ENCODE results near the gene MVB12B. TPM values are rescaled to one million over a fixed set of nuclear protein-coding genes. Genes with fewer than 3 reads are reported as not detected.
A peak's percentile ranks its signal among the peaks of the same experiment; 100 is the strongest.

MVB12B gene
- total RNA-seq, 2 experiments from 2014 or later = 33.5 to 34.1 TPM

- Mint-ChIP-seq H3K4me3 (peak overlapping the region; percentile 85), H3K27me3 (peaks cover 63% of the 10 kb centered on the region), H3K36me3 (no peaks in the 10 kb centered on the region), H3K4me1 (peaks cover 15% of the 10 kb centered on the region), H3K27ac (no peak overlapping the region), H3K9me3 (no peaks in the 10 kb centered on the region)
- DNase-seq = no peak
- ATAC-seq (ENCODE audit: low read depth) = no peak
- POLR2A ChIA-PET = no interaction called here
These were observed 189.9 kb downstream of the MVB12B start for GRCh38 chr9:126516561-126516935.

- Mint-ChIP-seq H3K9me3 (no peaks in the 10 kb centered on the region), H3K36me3 (no peaks in the 10 kb centered on the region), H3K27me3 (peaks cover 60% of the 10 kb centered on the region), H3K4me1 (peaks cover 15% of the 10 kb centered on the region), H3K4me3 (peak overlapping the region; percentile 85), H3K27ac (peak overlapping the region; percentile 68)
- POLR2A ChIA-PET = interaction anchor here (0.7 kb wide), 1 partner anchor 117 kb away, joined by 3 read pairs; no protein-coding TSS in a partner anchor
- ATAC-seq (ENCODE audit: low read depth) (peak; percentile 63), DNase-seq (peak; percentile 62)
These were observed 190.6 kb downstream of the MVB12B start for GRCh38 chr9:126516936-126517832.

GRCh38 chr9:126517833-126518356, 191.3 kb downstream of the MVB12B start:
- ATAC-seq (ENCODE audit: low read depth) (no peak), DNase-seq (no peak)
- POLR2A ChIA-PET = interaction anchor here (0.7 kb wide), 1 partner anchor 118 kb away, joined by 3 read pairs; no protein-coding TSS in a partner anchor
- H3K27ac Mint-ChIP-seq = no peak overlapping the region
- no peaks in the 10 kb centered on the region for H3K9me3 Mint-ChIP-seq
- H3K4me1 Mint-ChIP-seq = peaks cover 15% of the 10 kb centered on the region
- H3K4me3 Mint-ChIP-seq = peak overlapping the region; percentile 85
- peaks cover 56% of the 10 kb centered on the region for H3K27me3 Mint-ChIP-seq
- H3K36me3 Mint-ChIP-seq = no peaks in the 10 kb centered on the region

DNA sequence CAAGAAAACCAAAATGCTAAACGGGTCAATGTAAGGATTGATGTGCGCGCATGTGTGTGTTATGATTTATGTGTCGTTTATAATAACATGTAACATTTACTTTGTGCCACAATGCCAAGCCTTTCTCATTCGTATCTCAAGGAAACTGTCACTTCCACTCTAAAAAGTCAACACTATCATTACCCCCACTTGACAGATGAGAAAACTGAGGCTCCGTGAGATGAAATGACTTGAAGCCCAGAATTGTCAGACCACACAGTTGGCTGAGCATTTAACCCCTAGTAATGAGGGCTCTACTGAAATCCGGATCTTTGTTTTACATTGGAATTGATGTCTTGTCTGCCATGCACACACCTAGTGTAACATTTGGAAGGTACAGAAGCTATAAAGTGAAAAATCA, 192.1 kb downstream of the MVB12B start:
- no peak overlapping the region for H3K4me3 Mint-ChIP-seq
- no peaks in the 10 kb centered on the region for H3K36me3 Mint-ChIP-seq
- DNase-seq (no peak), ATAC-seq (ENCODE audit: low read depth) (no peak)
- peaks cover 52% of the 10 kb centered on the region for H3K27me3 Mint-ChIP-seq
- peaks cover 22% of the 10 kb centered on the region for H3K4me1 Mint-ChIP-seq
- POLR2A ChIA-PET = no interaction called here
- no peaks in the 10 kb centered on the region for H3K9me3 Mint-ChIP-seq
- no peak overlapping the region for H3K27ac Mint-ChIP-seq

- H3K4me1 Mint-ChIP-seq = peaks cover 28% of the 10 kb centered on the region
- DNase-seq (peak; percentile 24), ATAC-seq (ENCODE audit: low read depth) (no peak)
- H3K27ac Mint-ChIP-seq = no peak overlapping the region
- no peaks in the 10 kb centered on the region for H3K9me3 Mint-ChIP-seq
- POLR2A ChIA-PET = no interaction called here
- no peaks in the 10 kb centered on the region for H3K36me3 Mint-ChIP-seq
- no peak overlapping the region for H3K4me3 Mint-ChIP-seq
- H3K27me3 Mint-ChIP-seq = peaks cover 50% of the 10 kb centered on the region
These were observed 193.2 kb downstream of the MVB12B start for GRCh38 chr9:126519660-126520420.

DNA sequence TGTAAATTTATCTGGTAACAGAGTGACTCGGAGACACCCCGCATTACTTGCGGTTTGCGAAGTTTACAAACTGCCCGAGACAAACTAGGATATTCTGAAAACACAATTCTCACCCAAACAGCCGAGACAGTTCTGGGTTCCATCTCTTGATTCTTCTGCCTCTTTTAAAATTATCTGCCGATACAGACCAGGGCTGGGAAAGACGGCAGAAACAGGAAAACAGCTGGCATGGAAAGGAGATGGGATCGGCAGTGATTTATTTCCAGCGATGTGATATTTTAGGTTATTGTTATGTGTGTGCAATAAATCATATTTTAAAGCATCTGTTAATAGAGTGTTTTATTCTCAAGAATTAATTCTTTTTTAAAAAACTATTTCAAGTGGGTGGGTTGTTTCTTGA, 193.8 kb downstream of the MVB12B start:
- no peaks in the 10 kb centered on the region for H3K36me3 Mint-ChIP-seq
- POLR2A ChIA-PET = no interaction called here
- H3K4me1 Mint-ChIP-seq = peaks cover 28% of the 10 kb centered on the region
- no peak overlapping the region for H3K4me3 Mint-ChIP-seq
- H3K27me3 Mint-ChIP-seq = peaks cover 50% of the 10 kb centered on the region
- H3K9me3 Mint-ChIP-seq = no peaks in the 10 kb centered on the region
- no peak for ATAC-seq (ENCODE audit: low read depth)
- no peak overlapping the region for H3K27ac Mint-ChIP-seq
- DNase-seq = no peak

- Mint-ChIP-seq H3K36me3 (no peaks in the 10 kb centered on the region), H3K4me1 (peaks cover 28% of the 10 kb centered on the region), H3K27ac (peak overlapping the region; percentile 30), H3K27me3 (peaks cover 49% of the 10 kb centered on the region), H3K9me3 (no peaks in the 10 kb centered on the region), H3K4me3 (no peak overlapping the region)
- ATAC-seq (ENCODE audit: low read depth) (no peak), DNase-seq (no peak)
- POLR2A ChIA-PET = interaction anchor here (1.1 kb wide), 1 partner anchor 14 kb away, joined by 3 read pairs; no protein-coding TSS in a partner anchor
These were observed 194.5 kb downstream of the MVB12B start for GRCh38 chr9:126521089-126521488.

DNA sequence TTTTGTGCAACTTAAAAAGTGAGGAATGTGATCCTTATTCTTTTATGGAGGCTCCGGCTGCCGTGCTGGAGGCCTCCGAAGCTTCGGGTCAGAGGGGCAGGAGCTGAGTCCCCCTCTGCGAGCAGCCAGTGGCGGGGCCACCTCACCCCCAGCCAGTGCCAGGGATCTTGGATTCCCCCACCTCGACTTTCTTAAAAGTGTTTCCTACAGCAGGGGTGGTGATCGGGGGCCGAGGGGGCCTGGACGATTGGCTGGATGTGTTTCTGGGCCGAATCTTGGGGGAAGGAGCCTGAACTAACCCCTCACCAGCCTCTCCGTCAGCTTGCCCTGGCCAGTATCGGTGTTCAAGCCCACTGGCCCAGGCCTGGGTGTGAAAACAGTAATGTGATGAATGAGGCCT, 194.9 kb downstream of the MVB12B start:
- no peak for DNase-seq

GRCh38 chr9:126521976-126522590, 195.5 kb downstream of the MVB12B start:
- ATAC-seq (ENCODE audit: low read depth) (no peak), DNase-seq (no peak)
- Mint-ChIP-seq H3K36me3 (no peaks in the 10 kb centered on the region), H3K4me1 (peaks cover 20% of the 10 kb centered on the region), H3K4me3 (no peak overlapping the region), H3K27ac (no peak overlapping the region), H3K27me3 (peaks cover 45% of the 10 kb centered on the region), H3K9me3 (no peaks in the 10 kb centered on the region)
- POLR2A ChIA-PET = interaction anchor here (1.1 kb wide), 1 partner anchor 15 kb away, joined by 3 read pairs; no protein-coding TSS in a partner anchor

More for the DNA sequence above, 194.9 kb downstream of the MVB12B start:
- peaks cover 46% of the 10 kb centered on the region for H3K27me3 Mint-ChIP-seq
- no peaks in the 10 kb centered on the region for H3K9me3 Mint-ChIP-seq
- no peaks in the 10 kb centered on the region for H3K36me3 Mint-ChIP-seq
- no peak overlapping the region for H3K4me3 Mint-ChIP-seq
- H3K4me1 Mint-ChIP-seq = peaks cover 25% of the 10 kb centered on the region
- POLR2A ChIA-PET = interaction anchor here (1.1 kb wide), 1 partner anchor 14 kb away, joined by 3 read pairs; no protein-coding TSS in a partner anchor
- ATAC-seq (ENCODE audit: low read depth) = no peak
- H3K27ac Mint-ChIP-seq = no peak overlapping the region

- H3K4me3 Mint-ChIP-seq = no peak overlapping the region
- H3K4me1 Mint-ChIP-seq = peaks cover 15% of the 10 kb centered on the region
- ATAC-seq (ENCODE audit: low read depth) (no peak), DNase-seq (no peak)
- no peaks in the 10 kb centered on the region for H3K9me3 Mint-ChIP-seq
- peak overlapping the region; percentile 69 for H3K27ac Mint-ChIP-seq
- H3K27me3 Mint-ChIP-seq = peaks cover 40% of the 10 kb centered on the region
- POLR2A ChIA-PET = no interaction called here
- no peaks in the 10 kb centered on the region for H3K36me3 Mint-ChIP-seq
These were observed 196.2 kb downstream of the MVB12B start for GRCh38 chr9:126522612-126523356.

- Mint-ChIP-seq H3K4me1 (peaks cover 13% of the 10 kb centered on the region), H3K4me3 (peak overlapping the region; percentile 75), H3K27me3 (peaks cover 31% of the 10 kb centered on the region), H3K27ac (peak overlapping the region; percentile 76), H3K36me3 (no peaks in the 10 kb centered on the region), H3K9me3 (no peaks in the 10 kb centered on the region)
- DNase-seq = no peak
- POLR2A ChIA-PET = no interaction called here
- ATAC-seq (ENCODE audit: low read depth) = peak; percentile 80
These were observed 197.0 kb downstream of the MVB12B start for GRCh38 chr9:126523611-126524111.

- DNase-seq = no peak
- POLR2A ChIA-PET = no interaction called here
- H3K27me3 Mint-ChIP-seq = peaks cover 22% of the 10 kb centered on the region
- no peaks in the 10 kb centered on the region for H3K9me3 Mint-ChIP-seq
- H3K36me3 Mint-ChIP-seq = no peaks in the 10 kb centered on the region
- peaks cover 13% of the 10 kb centered on the region for H3K4me1 Mint-ChIP-seq
- ATAC-seq (ENCODE audit: low read depth) = no peak
- peak overlapping the region; percentile 75 for H3K4me3 Mint-ChIP-seq
- peak overlapping the region; percentile 76 for H3K27ac Mint-ChIP-seq
These were observed 197.9 kb downstream of the MVB12B start for GRCh38 chr9:126524353-126525077.

All from activated naive CD8-positive, alpha-beta T cell treated with anti-CD3 and anti-CD28 coated beads, Interleukin-2, amount 10 ng/mL, durations not matched to agents 7 days and 5 days (primary cell).